GM19351 (cell line): ENCODE measurements around the gene MAT2A.
"Not testable (repeated sequence)": the region's sequence is repeated elsewhere in the genome, so short reads cannot be mapped to it uniquely, and the experiment has no call there.

Experiments
- ATAC-seq: cut with Tn5 transposase; IDR thresholded peaks from one replicate; pipeline ENCODE4 v1.9.1; 2021; ENCODE audit warnings: mild to moderate bottlenecking, moderate library complexity; ENCODE audit not compliant: unreplicated experiment

Gene MAT2A

DNA sequence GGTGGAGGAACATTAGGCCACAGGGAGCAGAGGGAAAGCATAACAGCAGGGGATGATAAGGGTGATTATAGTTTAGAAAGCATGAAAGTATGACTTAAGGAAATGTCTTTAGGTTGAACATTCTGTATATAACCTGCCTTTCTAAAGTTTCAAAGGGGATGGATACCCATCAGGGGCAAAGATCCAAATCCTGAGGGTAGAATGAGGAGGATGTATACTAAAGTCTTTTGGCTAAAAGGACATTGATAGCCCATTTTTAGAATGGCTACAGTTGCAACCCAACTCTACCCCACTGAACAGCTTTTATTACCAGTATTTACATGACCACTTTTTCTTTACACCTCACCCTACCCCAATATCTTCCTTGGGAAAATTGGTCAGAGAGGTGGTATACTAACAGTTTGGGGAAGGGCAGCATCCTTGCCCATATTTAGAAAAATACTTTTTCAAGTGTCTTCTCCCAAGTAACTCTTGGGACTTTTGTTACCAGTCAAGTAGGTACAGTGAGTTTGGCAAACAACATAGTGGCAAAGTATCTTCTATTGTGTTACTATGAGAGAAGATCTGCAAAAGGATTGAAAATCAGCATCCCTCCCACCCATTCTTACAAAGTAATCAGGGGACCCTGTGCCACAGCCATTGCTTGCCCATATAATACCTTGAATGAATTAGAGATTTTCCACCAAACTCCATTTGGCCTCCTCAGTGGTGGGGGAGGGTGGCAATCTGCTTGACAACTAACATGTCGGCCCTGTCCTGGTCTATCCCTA is 8.3 kb downstream of the MAT2A start:
- ATAC-seq: no peak

DNA sequence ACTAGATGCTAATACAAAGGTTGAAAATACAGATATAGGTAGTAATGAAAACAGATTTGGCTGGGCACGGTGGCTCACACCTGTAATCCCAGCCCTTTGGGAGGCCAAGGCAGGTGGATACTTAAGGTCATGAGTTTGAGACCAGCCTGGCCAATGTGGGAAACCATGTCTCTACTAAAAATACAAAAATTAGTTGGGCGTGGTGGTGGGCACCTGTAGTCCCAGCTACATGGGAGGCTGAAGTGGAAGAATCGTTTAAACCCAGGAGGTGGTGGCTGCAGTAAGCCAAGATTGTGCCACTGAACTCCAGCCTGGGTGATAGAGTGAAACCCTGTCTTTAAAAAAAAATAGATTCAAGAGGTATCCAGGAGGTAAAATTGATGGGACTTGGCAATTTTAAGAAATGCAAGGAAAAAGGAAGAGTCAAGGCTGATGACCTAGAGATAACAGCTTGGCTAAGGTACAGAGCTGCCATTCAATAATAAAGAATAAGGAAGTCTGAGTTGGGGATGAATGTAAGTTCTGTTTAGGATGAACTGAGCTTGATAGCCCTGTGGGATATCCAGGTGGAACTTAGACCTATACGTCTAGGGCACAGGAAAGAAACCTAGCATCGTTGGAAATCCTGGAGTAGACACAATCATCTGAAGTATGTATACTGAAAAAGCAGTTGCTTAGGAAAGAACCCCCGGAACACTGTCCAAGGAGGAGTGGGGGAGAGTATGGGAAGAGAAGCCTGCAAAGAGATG is 9.1 kb downstream of the MAT2A start:
- ATAC-seq: no peak

DNA sequence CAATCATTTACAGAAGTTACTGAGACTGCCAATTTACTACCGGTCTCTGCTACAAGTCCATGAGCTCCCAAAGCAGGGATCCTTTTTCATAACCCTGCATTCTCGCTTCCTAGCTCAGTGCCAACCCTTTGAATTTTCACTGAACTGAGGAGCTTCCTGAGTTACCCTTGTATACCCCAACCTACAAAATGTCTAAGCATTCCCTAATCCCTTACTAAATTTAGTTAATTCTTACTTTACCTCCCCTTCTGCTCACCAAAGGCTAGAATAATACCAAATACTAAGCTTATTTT is 9.6 kb downstream of the MAT2A start:
- ATAC-seq: no peak

DNA sequence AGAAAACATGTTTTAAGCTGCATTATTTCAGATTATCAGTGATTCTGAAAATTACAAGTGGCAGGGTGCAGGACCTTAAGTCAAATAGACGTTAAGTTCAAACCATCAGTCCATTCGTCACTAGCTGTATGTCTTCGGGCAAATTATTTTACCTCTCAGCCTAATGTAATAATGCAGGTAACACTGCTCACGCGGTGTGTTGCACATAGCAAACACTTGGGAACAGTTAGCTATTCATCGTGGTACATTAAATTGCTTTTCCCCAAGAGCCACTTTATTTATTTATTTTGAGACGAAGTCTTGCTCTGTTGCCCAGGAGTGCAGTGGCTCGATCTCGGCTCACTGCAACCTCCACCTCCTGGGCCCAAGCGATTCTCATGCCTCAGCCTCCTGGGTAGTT is 10.1 kb downstream of the MAT2A start:
- ATAC-seq: no peak

DNA sequence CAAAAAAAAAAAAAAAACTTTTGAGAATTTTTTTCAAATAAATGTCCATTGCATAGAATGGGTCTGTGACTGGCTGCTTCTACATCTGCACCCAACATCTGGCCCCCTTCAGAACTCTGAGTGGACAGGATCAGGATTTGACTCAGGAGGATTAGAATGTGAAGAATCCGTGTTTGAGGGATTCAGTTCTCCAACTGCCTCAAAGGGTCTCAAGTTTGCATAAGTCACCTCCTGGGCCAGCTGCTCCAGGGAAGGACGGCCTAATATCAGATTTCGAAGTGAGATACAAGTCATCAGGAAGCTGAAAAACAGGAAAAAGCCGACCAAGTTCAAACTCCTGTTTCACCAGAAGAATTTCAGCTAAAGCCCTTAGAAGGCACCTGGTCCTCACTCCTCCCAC is 10.9 kb downstream of the MAT2A start:
- ATAC-seq: no peak

DNA sequence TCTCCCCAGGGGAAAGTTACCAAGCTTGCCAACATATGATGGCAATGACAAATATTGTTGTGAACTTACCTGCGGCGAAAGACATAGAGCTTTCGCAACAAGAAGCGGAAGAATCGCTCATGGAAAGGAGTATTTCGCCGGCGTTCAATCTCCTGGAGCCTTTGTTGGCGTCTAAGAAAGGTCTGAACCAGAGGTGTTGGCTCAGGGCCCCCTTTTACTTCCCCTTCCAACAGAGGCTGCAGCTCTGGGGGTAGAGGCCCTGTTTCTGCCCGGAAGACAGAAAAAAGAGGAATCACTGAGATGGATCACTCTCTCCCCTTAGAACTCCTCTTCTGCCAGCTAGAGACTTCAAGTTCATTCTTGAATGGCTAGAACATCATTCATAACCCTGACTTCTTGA is 11.5 kb downstream of the MAT2A start:
- ATAC-seq: no peak

DNA sequence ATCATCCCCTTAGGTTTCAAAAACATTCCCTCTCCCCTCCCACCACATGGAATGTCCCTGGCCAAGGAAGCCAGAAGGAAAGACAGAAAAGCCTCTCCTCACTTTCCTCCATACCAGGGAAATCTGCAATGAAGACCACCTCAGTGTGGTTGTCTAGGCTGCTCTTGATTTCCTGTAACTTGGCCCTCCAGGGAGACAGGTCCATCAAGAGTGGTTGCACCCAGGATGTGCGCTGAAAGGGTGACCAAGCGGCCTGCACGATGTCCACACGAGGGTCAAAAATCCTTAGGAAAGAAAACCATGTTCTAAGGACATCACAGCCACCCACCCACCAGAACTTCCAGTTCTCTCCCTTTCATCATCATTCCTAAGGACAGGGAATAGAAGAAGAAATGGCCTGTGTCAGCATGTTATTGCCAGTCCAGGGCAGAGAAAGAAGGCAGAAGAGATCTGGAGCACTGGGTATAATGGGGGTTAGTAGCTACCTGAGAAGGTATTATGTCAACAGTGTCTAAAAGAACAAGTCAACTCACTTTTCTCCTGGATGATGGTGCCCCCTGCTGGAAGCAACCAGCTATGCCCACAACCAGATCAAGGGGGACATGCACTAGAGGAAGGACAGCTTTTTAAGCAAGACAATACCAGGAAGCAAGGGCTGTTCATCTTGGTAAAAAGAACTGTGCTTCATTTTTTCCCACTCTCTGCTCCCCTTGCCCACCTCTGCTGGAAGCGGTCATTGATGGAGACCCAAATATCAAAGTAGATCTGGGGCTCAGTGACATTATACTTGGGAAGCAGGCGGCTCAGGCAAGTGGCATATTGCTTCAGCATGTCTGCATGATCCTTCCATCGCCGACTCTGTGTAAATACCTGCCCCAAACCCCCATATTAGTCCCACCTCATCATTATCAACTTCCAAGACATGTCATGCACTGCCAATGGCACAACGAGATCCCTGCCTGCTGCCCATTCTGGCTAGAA is 13.0 kb downstream of the MAT2A start:
- ATAC-seq: peak; percentile 74

DNA sequence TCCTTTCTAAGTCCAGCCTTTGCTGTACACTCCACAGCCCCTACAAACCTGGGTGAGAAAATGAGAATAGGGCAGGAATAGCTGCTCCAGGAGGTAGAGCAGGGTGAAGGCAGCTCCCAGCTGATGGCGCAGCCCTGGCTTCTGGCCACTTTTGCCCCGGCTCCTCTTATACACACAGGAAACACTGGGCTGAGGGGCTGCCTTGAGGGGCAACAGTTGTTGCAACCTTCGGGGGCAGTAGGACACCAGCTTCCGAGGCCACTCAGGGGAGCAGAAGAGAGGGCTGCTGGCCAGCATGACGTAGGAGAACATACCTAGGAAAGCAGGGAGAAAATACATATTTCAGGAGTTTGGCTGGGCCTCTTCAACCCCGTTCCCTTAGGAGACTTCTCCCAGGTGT is 14.2 kb downstream of the MAT2A start:
- no peak for ATAC-seq

DNA sequence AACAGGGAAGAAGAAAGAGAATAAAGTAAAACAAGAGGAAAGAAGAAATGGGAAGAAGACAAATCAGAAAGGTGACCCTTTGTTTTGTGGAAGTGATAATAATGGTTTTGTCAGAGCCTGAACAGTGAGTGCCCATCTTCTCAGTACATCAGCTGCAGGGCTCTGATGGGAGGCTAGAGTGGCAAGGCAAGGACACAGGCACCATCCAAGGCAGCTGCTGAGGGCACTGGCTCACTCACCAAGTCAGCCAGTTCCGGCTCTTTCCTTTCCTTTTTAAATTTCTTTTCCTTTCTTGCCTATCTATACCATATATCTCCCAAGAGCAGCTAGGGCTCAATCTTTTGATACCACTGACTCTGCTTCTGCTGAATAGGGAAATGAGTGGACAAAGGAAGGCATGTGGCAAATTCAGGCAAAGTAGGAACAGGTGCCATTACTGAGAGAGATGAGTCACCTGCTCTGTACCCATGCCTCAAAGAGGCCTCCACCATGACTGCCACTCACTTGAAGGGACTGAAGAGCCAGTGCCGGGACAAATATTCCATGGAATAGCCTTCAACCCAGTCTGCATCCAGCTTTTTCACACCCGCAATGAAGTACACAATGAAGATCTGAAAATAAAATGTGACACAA is 16.1 kb downstream of the MAT2A start:
- no peak for ATAC-seq

DNA sequence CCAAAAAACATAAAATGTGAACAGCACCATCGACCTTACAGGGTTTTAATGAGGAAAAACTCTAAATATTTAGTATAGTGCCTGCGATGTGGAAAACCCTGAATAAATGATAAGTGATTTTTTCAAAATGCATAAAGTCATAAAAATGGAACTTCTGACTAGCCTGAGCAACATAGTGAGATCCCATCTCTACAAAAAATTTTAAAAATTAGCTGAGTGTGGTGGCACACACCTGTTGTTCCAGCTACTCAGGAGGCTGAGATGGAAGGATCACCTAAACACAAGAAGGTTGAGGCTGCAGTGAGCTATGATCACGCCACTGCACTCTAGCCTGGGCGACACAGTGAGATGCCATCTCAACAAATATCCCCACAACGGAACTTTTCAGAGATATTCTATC is 18.2 kb downstream of the MAT2A start:
- ATAC-seq: no peak

DNA sequence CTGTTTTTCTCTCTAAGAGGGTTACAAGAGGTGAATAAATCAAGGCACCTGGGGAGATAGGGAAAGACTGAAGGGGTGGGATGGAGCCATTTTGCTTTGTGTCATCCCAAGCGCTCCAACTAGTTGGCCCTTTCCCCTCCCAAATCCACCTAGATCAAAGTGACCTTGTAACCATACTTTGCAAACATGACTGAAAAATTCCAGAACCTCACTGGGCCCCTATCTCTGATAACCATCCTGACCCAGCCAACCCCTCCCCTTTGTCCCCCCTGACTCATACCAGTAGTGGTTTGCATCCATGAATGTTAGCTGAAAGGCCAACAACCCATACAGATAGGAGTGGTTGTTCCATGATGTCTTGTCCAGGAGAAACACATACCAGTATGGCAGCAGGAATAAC is 19.2 kb downstream of the MAT2A start:
- no peak for ATAC-seq

DNA sequence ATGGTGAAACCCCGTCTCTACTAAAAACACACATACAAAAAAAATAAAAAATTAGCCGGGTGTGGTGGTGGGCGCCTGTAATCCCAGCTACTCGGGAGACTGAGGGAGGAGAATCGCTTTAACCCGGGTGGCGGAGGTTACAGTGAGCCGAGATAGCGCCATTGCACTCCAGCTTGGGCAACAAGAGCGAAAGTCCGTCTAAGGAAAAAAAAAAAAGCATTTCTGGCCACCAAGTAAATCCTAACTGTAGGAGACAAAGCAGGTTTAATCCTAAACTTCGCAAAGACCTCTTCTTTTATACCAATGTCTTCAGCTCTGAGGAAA is 21.4 kb downstream of the MAT2A start:
- not testable (repeated sequence) for ATAC-seq

DNA sequence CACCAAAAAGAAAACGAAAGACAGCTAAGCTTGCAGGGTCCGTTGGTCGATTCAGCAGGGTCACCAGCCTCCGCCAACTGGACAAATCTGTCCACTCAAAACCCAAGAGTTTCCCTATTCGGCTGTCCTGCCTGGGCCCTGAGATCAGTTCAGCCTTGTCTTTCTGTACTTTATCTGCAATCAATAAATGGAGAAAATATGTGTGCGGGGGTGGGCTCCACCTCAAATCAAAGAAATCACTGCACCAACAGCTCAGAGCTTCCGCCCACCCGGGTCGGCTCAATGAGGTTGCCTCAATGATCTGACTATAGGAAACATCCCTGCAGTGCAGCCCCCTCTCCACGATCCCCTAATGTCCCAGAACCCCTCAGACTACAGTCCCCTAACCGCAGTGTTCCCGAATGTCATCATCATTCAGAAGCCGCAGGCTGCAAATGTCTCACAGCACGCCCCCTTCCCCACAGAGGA is 21.9 kb downstream of the MAT2A start:
- ATAC-seq: peak; percentile 27

DNA sequence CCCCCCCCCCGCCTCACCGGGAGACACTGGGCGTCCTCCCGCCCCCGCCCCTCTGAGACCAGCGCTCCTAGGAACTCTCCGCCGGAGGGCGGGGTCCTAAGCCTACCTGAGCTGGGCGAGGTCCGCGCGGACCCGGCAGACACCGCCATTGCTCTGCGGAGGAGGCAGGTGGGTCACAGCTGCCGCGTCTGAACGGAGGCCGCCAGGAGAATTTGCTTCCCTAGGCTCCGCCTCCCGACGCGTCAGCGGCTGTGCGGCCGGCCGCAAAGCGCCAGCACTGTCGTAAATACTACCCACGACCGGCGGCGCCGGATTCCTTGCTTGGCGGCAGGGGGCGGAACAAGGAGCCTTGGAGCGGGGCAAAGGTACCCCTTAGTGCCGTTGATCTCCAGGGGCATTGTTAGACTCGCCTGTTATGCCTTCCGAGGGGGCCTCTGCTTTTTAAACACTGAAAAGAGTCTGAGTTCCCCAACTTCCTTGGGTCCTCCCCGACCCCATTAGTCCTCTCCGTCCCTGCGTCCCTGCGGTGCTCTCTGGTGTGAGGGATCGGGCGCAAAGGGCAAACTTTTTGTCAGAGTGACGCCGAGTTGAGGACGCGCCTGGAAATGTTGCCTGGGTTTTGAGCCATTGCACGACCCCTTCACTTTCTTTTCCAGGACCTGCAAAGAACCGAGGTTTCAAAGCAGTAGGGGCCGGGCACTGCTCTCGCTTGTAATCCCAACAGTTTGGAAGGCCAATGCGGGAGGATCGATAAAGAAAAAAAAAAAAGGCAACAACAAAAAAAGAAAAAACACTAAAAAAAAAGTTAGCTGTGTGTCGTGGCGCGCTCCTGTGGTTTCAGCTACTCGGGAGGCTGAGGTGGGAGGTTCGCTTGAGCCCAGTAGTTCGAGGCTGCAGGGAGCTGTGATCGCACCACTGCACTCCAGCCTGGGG is 22.6 kb downstream of the MAT2A start, which contains the start of gene GGCX:
GGCX (minus strand) TSS at position 214 of the 933 bp plus-strand sequence; CDS start at position 149, 65 bp downstream.
- ATAC-seq: peak; percentile 93

DNA sequence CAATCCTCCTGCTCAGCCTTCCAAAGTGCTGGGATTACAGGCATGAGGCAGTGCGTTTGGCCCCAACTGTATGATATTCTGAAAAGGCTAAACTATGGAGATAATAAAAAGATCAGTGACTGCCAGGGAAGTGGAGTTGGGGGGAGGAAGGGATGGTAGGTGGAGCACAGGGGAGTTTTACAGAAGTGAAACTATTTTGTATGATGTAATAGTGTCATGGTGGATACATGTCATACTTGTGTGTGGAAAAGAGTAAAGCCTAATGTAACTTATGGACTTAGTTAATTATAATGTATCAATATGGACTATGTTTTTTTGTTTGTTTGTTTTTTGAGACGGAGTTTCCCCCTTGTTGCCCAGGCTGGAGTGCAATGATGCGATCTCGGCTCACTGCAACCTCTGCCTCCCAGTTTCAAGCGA is 25.2 kb downstream of the MAT2A start:
- ATAC-seq: no peak

DNA sequence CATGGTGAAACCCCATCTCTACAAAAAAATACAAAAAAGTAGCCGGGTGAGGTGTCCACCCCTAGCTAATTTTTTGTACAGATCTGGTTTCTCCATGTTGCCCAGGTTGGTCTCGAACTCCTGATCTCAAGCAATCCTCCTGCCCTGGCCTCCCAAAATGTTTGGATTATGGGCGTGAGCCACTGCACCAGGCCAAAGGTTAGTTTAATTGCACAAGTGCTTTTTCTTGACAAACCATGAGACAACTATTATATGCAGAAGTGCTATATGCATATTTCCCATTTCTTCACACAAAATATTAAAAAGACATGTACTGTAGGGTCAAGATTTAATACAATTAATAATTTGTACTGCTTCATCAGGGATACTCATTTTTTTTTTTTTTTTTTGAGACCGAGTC is 27.3 kb downstream of the MAT2A start:
- no peak for ATAC-seq

DNA sequence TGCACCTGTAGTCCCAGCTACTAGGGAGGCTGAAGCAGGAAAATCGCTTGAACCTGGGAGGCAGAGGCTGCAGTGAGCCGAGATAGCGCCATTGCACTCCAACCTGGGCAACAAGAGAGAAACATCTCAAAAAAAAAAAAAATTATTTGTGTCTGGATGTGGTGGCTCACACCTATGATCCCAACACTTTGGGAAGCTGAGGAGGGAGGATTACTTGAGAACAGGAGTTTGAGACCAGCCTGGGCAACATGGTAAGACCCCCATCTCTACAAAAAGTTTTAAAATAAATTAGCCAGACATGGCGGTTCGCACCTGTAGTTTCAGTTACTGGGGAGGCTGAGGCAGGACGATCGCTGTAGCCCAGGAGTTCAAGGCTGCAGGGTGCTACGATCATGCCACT is 36.8 kb downstream of the MAT2A start:
- no peak for ATAC-seq

DNA sequence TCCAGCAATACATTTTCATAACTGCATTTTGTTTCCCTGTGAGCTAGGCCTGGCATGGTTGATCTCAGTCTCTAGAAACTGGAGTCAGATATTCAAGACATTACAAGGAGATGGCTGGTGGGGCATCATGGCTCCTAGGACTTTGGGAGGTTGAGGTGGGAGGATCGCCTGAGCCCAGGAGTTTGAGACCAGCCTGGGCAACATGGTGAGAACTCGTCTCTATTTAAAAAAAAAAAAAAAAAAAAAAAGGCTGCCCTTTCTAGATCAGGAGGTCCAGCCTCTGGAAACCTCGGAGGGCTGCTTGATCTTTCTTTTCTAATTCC is 38.1 kb downstream of the MAT2A start:
- no peak for ATAC-seq

DNA sequence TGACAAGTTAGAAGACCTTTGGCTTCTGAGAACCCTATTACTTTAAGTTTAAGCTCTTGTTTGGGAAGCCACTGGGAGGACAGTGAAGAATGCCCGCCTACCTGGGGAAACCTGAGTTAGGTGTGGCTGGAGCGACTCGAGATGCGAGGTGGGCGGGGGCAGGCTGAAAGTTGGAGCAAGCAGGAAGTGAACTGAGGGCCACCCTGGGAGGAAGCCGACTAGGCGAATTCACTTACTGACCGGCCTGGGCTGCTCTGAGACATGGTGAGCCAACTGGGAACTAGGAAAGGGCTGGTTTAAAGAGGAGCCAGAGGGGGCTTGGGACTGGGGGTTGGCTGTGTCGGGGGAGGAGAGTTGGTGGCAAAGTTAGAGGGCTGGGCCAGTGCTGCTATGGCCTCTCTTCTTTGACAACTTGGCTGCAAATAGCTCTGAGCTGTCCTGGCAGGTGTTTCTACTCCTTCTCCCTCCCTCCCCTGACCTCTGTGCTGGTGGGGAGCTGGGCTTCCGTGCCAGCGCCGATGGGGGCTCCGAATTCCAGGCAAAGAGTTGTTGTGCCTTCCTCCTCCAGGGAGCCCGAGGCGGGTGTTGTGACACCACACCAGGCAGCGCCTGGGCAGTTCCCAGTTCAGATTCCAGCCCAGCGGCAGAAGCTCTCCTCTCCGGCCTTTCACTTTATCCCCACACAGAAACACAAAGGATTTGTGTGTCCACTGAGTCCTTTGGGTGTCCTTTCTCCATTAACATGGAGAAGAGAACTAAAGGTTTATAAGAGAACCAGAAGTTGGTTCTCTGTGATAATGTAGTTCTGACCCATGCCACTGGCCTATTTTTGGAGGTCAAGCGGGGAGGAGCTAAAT is 38.6 kb downstream of the MAT2A start, which contains the start of gene VAMP8:
VAMP8 (plus strand) TSS at position 201 of the 857 bp plus-strand sequence; CDS start at position 262, 61 bp downstream.
- ATAC-seq: peak; percentile 74
